ENCODE measurements around the gene FAM181B.
A peak's percentile ranks its signal among the peaks of the same experiment; 100 is the strongest.
"Not testable (repeated sequence)": the region's sequence is repeated elsewhere in the genome, so short reads cannot be mapped to it uniquely, and the experiment has no call there.

FAM181B gene

DNA sequence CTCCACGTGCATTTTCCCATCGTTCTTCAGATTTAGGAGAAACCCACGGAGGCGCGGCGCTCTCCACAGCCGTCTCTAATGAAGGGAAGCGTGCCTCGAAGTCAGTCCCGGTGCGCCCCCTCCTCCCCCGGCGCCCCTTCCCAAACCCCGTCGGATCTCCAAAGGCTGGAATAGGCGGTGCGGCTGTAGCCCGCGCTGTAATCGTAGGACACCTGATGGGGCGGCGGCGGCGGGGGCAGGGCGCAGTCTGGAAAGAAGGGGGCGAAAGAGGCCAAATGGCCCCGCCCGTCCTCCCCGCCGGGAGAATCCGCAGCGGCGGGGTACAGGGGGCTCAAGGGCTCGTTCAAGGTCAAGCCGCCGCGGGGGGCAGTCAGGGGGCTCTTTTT, 1.3 kb downstream of the FAM181B start:
- DNase-seq (ENCODE audit: low spot score), result no peak

GRCh38 chr11:82731691-82732277, 1.9 kb downstream of the FAM181B start:
- no peak for DNase-seq (ENCODE audit: low spot score)

DNA sequence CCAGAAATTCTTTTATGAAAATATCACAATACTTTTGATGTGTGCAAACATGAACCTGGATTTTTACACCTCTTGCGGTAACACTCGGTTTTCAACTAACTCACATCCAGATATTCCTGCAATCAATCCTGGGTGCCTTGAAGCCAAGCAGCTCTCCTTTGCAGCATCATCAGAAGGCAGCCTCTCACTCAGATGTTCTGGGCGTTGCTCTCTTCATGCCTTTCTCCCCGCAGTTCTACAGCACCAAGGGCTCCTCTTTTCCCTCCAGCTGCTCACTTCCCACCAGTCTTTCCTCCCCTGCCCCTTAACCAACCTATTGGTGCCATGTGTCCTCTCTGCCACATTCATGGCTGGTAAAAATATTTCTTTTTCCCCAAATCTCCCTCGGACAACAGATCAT, 2.9 kb downstream of the FAM181B start:
- no peak for DNase-seq (ENCODE audit: low spot score)

GRCh38 chr11:82730286-82730685, 3.4 kb downstream of the FAM181B start:
- no peak for DNase-seq (ENCODE audit: low spot score)

GRCh38 chr11:82724026-82724425, 9.6 kb downstream of the FAM181B start:
- no peak for DNase-seq (ENCODE audit: low spot score)

DNA sequence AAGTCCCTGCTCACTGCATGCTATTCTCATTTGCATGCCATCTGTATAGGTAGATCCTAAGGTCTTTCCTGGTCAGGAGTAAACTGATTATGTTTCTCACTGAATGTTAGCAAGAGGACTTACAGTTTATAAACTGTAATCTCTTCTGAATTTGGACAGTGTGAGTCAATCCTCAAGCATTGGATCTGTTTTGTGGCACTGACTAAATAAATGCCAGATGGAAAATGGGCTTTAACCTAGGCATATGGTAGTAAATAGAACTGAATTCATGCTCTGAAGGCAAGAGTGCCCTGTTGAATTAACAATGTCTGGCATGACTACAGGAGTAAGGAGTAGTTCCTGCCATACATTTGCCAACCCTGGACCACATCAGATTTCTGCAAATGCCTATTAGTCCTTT, 11.4 kb downstream of the FAM181B start:
- DNase-seq (ENCODE audit: low spot score), result no peak

- DNase-seq (ENCODE audit: low spot score), result no peak
Observed at GRCh38 chr11:82720267-82721065, 13.2 kb downstream of the FAM181B start.

- no peak for DNase-seq (ENCODE audit: low spot score)
Observed at GRCh38 chr11:82719361-82720105, 14.1 kb downstream of the FAM181B start.

DNA sequence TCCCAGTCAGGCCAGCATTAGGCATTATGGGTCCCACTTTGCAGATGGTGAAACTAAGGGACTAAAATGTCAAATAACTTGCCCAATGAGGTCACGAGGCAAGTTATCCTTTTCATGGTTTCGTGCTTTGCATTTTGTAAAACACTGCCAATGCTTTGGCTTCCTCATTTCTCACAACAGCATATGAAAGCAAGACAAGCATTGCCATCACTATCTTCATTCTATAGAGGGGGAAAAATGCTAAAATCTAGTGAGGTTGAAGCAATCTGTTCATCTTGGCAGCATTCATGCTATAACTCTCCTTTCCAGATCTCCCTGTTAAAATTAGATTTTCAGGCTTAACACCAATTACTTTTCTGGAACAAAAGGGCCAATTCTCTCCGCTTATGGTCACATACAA, 14.8 kb downstream of the FAM181B start:
- no peak for DNase-seq (ENCODE audit: low spot score)

- DNase-seq (ENCODE audit: low spot score), result peak; percentile 45
Observed at GRCh38 chr11:82718307-82718706, 15.4 kb downstream of the FAM181B start.

DNA sequence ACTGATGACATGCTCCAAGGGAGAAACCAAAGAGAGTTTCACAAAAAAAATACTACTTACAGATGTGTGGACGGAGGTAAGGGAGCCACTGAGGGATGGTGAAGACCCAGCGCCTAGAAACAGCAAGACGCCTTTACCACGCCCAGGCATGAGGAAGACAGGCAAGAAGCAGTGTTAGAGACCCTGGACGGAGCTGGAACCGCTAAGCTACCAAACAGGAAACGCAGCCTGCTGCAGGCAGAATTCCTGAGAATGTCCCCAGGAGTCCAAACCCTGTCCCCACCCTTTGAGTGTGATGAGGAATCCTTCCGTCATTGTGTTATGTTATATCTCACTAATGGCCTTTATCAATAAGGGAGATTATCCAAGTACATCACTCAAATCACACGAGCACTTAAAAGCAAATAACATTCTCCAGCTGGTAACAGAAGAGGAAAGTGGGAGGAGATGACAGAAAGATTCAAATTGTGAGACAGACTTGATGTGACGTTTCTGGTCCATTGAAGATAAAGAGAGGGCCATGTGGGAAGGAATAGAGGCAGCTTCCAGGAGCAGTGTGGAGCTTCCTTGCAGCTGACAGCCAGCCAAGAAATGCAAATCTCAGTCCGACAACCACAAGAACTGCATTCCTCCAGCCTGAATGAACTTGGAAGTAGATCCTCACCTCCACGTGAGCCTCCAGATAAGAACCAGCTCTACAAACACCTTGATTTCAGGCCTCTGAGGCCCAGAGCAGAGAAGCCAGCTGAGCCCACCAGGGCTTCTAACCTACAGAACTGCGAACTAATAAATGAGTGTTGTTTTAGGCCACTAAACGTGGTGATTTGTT, 19.1 kb downstream of the FAM181B start:
- no peak for DNase-seq (ENCODE audit: low spot score)

DNA sequence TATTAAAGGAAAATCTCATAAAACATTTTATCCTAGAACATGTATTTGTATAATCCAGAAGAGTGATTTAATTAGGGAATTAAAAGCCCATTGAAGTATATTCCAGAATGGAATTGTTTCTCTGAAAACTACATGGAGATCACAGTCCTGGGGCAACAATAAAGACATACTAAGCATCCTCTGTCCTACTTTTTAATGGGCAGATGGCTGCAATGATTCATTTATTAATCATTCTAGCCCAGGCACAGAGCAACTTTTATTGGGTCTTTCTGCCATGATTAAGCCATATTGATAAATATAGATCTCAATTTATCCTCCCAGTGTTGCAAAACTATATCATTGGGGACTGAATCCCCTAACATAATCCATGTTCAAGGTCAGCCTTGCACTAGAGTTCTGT, 22.0 kb downstream of the FAM181B start:
- DNase-seq (ENCODE audit: low spot score), result no peak

DNA sequence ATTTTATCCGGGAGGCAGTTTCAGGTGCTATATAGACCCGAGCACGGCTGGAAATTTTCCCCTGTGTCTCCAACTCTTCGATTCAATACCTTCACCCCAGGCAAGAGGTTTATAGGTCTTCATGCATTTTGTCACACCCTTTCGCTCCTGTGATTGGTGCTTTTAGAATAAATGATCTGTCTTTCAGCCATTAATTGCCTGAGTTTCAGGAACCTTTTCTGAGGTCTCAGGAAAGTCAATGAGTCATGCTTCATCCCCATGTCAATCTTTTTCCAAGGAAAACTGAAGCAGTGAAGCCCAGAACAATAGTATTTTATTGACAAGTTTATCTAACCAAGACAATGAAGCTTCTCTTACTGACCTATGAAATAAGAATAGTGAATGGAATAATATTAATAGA, 29.9 kb downstream of the FAM181B start:
- no peak for DNase-seq (ENCODE audit: low spot score)

GRCh38 chr11:82703226-82703625, 30.4 kb downstream of the FAM181B start:
- DNase-seq (ENCODE audit: low spot score), result no peak

DNA sequence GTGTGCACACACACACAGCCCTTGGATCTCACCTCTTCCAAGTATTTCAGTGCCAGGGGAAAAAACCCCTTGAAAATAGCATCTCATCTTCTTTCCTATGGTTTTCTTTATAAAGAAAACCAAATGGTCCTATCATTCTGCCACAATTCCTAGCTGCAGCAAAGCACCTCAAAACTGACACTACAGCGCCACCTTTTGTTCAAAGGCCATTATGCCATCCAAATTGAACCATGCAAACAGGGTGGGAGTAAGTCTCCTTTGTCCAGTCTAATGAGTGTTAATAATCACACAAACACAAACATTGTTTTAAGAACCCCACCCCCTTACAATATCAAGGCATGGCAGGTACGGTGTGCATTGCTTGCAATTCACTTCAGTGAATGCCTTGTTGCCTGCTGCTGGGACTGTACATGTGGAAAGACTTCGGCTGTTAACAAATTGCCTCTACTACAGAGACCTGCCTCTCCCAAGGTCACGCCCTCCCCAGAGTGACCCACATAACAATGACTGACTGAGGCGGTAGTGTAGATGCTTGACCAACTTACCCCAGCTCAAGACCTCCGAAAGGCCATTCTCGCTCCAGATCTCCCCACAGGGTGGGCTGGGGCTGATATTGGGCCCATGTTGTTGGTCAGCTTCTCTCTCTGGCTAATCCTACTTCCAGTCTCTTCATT, 31.7 kb downstream of the FAM181B start:
- DNase-seq (ENCODE audit: low spot score), result peak; percentile 19

- DNase-seq (ENCODE audit: low spot score), result no peak
Observed at GRCh38 chr11:82698576-82699352, 34.9 kb downstream of the FAM181B start.

GRCh38 chr11:82692981-82693380, 40.7 kb downstream of the FAM181B start:
- no peak for DNase-seq (ENCODE audit: low spot score)

DNA sequence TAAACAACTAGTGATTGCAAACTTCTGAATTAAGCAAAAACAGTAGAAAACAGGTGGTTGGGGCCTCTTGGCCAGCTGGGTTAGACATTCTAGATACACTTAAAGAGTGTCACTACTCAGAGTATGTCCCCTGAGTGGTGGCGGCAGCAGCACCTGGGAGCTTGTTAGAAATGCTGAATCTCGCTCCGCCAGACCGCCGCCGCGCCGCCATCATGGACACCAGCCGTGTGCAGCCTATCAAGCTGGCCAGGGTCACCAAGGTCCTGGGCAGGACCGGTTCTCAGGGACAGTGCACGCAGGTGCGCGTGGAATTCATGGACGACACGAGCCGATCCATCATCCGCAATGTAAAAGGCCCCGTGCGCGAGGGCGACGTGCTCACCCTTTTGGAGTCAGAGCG, 44.3 kb downstream of the FAM181B start:
- not testable (repeated sequence) for DNase-seq (ENCODE audit: low spot score)

DNA sequence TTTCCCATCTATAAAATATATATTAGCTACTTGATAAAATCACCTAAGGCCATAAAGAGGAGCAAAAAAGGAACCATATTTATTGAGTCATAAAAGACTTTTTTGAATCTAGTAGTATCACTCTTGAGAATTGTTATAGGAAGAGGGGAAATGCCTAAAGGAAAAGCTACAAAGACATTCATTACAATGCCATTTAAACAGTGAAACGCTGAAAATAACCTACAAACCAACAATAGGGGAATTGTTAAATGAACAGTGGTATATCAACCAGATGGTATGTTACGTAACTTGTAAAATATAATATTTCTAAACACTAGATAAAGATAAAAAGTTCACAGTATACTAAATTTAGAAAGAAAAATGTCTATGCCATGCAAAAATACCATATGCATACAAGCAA, 47.5 kb downstream of the FAM181B start:
- no peak for DNase-seq (ENCODE audit: low spot score)

DNA sequence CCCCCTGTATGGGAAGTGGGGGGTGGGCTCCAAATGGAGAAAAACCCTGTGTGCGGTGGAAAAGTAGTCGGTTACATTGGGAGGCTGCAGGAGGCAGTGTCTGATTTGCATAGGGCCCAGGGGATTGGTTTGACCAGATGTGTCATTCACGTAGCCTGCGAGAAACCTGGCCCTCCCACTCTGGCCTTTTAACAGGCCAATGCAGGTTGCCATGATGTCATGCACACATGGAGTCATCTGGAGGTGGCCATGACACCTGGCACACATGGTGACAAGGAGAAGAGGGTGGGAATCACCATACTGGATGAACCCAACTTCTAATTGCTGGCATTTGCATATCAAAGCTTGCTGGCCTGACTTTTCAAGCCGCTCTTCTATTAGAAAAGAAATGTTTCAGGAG, 50.6 kb downstream of the FAM181B start:
- no peak for DNase-seq (ENCODE audit: low spot score)
